Osteocyte (in vitro differentiated cells): ENCODE measurements around the gene COQ5. TPM values are rescaled to one million over a fixed set of nuclear protein-coding genes. Genes with fewer than 3 reads are reported as not detected.

ENCODE experiments used
- DNase-seq: peaks from one replicate; pipeline ENCODE4 v3.0.0; 2021; ENCODE audit warnings: mixed read lengths; ENCODE audit not compliant: unreplicated experiment; ENCODE audit errors: extremely low spot score
- H3K27ac Mint-ChIP-seq: one replicate; pipeline ENCODE4 v1.8.0; 2021; ENCODE audit warnings: mild to moderate bottlenecking, mixed read lengths; ENCODE audit not compliant: unreplicated experiment
- H3K27me3 Mint-ChIP-seq: one replicate; pipeline ENCODE4 v1.8.0; 2021; ENCODE audit warnings: mixed read lengths; ENCODE audit not compliant: unreplicated experiment
- H3K36me3 Mint-ChIP-seq: one replicate; pipeline ENCODE4 v1.8.0; 2021; ENCODE audit warnings: mixed read lengths; ENCODE audit not compliant: unreplicated experiment
- H3K4me1 Mint-ChIP-seq: one replicate; pipeline ENCODE4 v1.8.0; 2021; ENCODE audit warnings: mixed read lengths; ENCODE audit not compliant: unreplicated experiment
- H3K4me3 Mint-ChIP-seq: one replicate; pipeline ENCODE4 v1.8.0; 2021; ENCODE audit warnings: mild to moderate bottlenecking, moderate library complexity, mixed read lengths; ENCODE audit not compliant: unreplicated experiment
- H3K9me3 Mint-ChIP-seq: one replicate; pipeline ENCODE4 v1.8.0; 2021; ENCODE audit warnings: mixed read lengths; ENCODE audit not compliant: unreplicated experiment
- total RNA-seq: library from RNA; stranded (reverse); gene quantifications from 2 replicates; pipeline ENCODE4 v1.2.1, GENCODE V29; 2021
- TF ChIP-seq, protein P1 (sequence below): fragments of 200-600 bp; sonication (generic); IDR thresholded peaks from 2 replicates; pipeline ENCODE4 v1.5.0; 2021; ENCODE audit warnings: antibody characterized with exemption, mild to moderate bottlenecking, moderate library complexity

Gene COQ5
- total RNA-seq, 1 donor from 2014 or later, result 24.0 TPM

DNA sequence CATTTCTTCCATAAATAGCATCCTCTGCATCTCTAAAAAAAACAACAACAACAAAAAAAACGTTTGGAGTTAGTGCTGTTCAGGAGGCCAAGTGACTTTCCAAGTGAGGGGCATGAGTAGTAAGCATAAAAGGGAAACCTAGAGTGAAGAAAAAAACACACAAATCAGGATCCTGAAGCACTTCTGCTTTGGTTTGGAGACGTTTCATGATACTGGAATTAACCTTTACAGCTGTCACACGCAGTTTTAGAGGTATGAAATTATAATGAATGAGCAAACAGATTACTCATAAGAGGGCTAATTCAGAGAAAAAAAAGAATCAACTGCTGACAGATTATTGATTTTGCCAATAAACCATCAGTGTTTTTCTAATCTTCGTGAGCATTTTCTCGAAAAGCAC lies 63.2 kb downstream of the COQ5 start:
- peaks cover 29% of the 10 kb centered on the region for H3K4me1 Mint-ChIP-seq
- H3K4me3 Mint-ChIP-seq, result no peak overlapping the region
- H3K36me3 Mint-ChIP-seq, result peaks cover 24% of the 10 kb centered on the region
- no peaks in the 10 kb centered on the region for H3K9me3 Mint-ChIP-seq
- no peak overlapping the region for H3K27ac Mint-ChIP-seq
- no peaks in the 10 kb centered on the region for H3K27me3 Mint-ChIP-seq
- TF ChIP-seq, protein P1, sequence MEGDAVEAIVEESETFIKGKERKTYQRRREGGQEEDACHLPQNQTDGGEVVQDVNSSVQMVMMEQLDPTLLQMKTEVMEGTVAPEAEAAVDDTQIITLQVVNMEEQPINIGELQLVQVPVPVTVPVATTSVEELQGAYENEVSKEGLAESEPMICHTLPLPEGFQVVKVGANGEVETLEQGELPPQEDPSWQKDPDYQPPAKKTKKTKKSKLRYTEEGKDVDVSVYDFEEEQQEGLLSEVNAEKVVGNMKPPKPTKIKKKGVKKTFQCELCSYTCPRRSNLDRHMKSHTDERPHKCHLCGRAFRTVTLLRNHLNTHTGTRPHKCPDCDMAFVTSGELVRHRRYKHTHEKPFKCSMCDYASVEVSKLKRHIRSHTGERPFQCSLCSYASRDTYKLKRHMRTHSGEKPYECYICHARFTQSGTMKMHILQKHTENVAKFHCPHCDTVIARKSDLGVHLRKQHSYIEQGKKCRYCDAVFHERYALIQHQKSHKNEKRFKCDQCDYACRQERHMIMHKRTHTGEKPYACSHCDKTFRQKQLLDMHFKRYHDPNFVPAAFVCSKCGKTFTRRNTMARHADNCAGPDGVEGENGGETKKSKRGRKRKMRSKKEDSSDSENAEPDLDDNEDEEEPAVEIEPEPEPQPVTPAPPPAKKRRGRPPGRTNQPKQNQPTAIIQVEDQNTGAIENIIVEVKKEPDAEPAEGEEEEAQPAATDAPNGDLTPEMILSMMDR, result no peak
- no peak for DNase-seq

DNA sequence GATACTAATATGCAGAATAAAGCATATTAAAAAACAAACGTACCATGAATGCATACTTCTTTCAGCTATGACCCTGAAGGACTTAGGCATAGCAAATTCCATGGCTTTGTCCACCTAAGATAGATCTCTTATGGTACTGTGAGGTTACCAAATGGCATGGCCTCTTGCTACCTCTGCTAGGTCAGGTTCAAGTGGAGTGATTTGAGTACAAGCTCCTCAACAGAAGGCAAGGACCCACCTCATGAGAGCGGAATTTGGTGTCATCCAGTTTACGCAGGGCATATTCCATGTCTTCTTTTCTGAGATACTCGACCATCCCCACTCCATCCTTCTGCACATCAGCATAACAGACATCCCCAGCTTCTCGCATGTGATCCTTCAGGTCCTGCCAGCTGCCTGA lies 65.2 kb downstream of the COQ5 start:
- no peak for DNase-seq
- H3K36me3 Mint-ChIP-seq, result peaks cover 35% of the 10 kb centered on the region
- TF ChIP-seq, protein P1, result no peak
- H3K4me1 Mint-ChIP-seq, result peaks cover 20% of the 10 kb centered on the region
- H3K9me3 Mint-ChIP-seq, result no peaks in the 10 kb centered on the region
- H3K27ac Mint-ChIP-seq, result no peak overlapping the region
- no peak overlapping the region for H3K4me3 Mint-ChIP-seq
- no peaks in the 10 kb centered on the region for H3K27me3 Mint-ChIP-seq

DNA sequence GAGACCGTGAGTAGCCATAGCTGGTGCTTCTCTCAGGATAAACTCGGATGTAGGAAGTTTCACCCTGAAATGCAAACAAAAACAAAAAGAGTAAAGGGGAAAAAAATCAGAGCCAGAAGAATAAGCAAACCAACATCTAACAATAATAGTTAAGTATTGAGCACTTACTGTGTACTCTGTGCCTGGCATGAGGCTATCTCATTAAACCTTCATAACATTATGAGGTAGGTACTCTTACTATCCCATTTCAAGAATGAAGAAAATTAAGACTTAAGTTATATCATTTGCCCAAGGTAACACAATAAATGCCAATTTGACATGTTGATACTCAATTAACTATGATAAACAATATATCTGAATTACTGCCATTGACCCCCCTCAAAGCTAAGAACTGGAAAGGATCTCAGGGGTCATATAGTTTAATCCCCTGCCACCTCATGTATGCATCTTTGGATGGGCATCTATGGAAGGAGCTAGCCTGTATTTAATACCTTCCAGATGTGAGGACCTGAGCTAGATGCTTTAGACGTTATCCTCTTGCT lies 66.8 kb downstream of the COQ5 start:
- DNase-seq, result no peak
- TF ChIP-seq, protein P1, result no peak
- no peak overlapping the region for H3K4me3 Mint-ChIP-seq
- H3K4me1 Mint-ChIP-seq, result peaks cover 9% of the 10 kb centered on the region
- peaks cover 37% of the 10 kb centered on the region for H3K36me3 Mint-ChIP-seq
- H3K27ac Mint-ChIP-seq, result no peak overlapping the region
- no peaks in the 10 kb centered on the region for H3K27me3 Mint-ChIP-seq
- H3K9me3 Mint-ChIP-seq, result no peaks in the 10 kb centered on the region

DNA sequence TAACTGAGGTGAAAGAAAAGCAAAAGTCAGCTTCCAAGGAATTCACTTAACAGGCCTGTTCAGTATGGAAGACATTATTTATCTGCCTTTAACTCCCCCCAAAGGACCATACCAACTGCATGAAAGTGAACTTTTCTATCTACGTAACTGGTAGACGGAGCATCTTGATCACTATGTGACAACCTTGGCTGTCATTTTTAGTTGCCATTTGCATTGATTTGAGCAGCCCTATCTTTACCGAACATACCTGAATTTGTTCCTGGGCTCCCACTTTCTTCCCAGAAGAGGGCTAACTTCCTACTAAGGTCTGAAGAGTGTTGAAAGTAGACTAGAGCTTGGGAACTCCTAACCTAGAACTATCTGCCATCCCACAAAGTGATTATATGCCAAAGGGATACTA lies 68.8 kb downstream of the COQ5 start:
- H3K4me3 Mint-ChIP-seq, result no peak overlapping the region
- no peaks in the 10 kb centered on the region for H3K27me3 Mint-ChIP-seq
- H3K4me1 Mint-ChIP-seq, result no peaks in the 10 kb centered on the region
- H3K9me3 Mint-ChIP-seq, result no peaks in the 10 kb centered on the region
- H3K36me3 Mint-ChIP-seq, result peaks cover 41% of the 10 kb centered on the region
- DNase-seq, result no peak
- TF ChIP-seq, protein P1, result no peak
- H3K27ac Mint-ChIP-seq, result no peak overlapping the region

DNA sequence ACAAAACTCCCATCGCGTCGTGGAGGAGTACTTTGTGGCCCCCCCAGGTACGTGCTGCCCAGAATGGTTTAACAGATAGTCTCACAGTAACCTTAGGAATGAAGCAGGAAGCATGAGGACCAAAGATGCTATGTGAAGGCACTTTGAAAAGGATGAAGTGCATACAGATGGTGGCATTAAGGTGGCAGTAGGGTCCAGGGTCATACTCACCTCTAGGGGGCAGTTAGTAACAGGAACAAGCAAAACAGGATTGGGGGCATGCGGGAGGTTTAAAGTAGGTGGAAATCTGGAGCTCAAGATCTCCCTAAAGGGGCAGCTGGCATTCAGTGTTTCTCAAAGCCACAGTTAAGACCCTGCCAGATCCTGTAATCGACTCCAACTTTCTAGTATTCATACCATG lies 71.8 kb downstream of the COQ5 start:
- H3K27ac Mint-ChIP-seq, result no peak overlapping the region
- no peaks in the 10 kb centered on the region for H3K9me3 Mint-ChIP-seq
- DNase-seq, result no peak
- H3K36me3 Mint-ChIP-seq, result peaks cover 32% of the 10 kb centered on the region
- TF ChIP-seq, protein P1, result peak; percentile 26
- H3K4me1 Mint-ChIP-seq, result no peaks in the 10 kb centered on the region
- H3K27me3 Mint-ChIP-seq, result no peaks in the 10 kb centered on the region
- H3K4me3 Mint-ChIP-seq, result no peak overlapping the region
